Retinal pigment epithelial cell (primary cell): ENCODE measurements around the gene RCAN3.

ENCODE experiments used
- DNase-seq: peaks from one replicate; pipeline ENCODE4 v3.0.0-alpha.2; 2010; ENCODE audit warnings: low read depth
- H3K4me3 ChIP-seq: 2 replicates; pipeline ENCODE4 v1.5.1; 2011; ENCODE audit warnings: mild to moderate bottlenecking, low read length, control low read depth, moderate library complexity
- TF ChIP-seq, protein P1 (sequence below): conservative IDR thresholded peaks from 2 replicates; pipeline ENCODE4 v1.5.1; 2011; ENCODE audit warnings: low read depth, low read length, control low read depth, inconsistent platforms

The RCAN3 gene

DNA sequence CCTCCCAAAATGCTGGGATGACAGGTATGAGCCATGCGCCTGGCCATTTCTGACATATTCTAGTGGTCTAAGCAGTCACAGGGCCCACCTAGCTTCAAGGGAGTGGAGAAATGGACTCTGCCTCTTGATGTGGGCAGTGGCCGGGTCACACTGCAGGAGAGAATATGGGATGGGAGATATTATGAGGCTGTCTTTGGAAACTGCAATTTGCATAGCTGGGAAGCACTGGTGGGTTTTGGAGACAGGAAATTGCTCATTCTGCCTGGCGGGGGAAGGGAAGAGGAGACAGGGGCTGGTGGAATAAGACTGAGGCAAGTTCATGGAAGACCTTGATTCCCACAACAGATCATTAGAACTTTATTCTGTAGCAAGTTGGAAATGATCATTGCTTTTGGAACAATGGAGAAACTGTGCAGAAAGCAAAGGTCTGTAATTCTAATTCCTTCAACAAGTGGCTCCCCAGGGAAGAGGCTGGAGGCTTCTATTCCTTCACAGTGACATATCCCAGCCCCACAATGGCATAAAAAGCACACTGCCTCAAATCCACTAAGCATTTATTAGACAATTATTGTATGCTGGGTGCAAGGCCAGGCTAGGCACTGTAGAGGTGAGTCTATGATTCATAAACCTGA, 63.7 kb downstream of the RCAN3 start:
- TF ChIP-seq, protein P1, sequence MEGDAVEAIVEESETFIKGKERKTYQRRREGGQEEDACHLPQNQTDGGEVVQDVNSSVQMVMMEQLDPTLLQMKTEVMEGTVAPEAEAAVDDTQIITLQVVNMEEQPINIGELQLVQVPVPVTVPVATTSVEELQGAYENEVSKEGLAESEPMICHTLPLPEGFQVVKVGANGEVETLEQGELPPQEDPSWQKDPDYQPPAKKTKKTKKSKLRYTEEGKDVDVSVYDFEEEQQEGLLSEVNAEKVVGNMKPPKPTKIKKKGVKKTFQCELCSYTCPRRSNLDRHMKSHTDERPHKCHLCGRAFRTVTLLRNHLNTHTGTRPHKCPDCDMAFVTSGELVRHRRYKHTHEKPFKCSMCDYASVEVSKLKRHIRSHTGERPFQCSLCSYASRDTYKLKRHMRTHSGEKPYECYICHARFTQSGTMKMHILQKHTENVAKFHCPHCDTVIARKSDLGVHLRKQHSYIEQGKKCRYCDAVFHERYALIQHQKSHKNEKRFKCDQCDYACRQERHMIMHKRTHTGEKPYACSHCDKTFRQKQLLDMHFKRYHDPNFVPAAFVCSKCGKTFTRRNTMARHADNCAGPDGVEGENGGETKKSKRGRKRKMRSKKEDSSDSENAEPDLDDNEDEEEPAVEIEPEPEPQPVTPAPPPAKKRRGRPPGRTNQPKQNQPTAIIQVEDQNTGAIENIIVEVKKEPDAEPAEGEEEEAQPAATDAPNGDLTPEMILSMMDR, result no peak
- no peak for DNase-seq
- no peak overlapping the region for H3K4me3 ChIP-seq

DNA sequence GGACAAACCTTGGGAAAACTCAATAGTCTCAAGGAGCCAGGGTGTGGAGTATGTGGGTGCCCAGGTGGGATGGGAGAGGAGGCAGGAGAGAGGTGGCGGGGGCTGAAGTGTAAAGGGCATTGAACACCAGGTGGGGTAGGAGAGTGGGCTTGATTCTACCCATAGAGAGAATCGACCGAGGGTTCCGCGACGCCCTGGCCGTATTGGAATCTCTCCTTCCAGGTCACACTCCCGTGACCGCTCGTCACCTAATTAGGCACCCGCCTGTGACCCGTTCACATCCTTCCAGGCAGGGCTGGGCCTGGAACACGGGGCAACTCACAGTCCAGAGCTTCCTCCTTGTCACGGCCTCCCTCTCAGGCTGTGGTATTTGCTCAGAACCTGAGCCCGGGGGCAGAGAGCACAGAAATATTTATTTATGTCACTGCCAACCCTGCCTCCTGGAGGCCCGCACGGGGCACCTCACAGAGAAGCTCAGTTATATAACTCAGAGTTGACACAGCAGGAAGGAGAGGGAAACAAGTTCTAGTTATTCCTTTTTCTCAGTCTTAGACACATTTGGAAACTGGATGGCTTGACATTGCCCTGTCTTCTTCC, 65.3 kb downstream of the RCAN3 start:
- no peak for DNase-seq
- TF ChIP-seq, protein P1, result peak; percentile 19
- no peak overlapping the region for H3K4me3 ChIP-seq

DNA sequence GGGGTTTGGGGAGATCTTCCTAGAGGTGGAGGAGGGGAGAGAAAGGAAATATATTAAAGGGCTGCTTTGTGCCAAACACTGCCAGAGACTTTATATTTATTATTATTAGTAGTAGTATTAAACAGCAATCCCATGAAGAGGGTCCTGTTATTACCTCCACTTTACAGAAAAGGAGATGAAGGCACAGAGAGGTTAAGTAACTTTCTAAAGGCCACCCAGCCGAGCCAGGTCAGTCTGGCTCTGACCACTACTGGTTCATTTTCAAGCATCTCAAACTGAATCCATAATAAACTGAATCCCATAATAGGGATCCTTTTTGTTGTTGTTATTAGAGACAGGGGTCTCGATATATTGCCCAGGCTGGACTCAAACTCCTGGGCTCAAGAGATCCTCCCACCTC, 65.8 kb downstream of the RCAN3 start:
- no peak for DNase-seq
- no peak overlapping the region for H3K4me3 ChIP-seq
- TF ChIP-seq, protein P1, result no peak

DNA sequence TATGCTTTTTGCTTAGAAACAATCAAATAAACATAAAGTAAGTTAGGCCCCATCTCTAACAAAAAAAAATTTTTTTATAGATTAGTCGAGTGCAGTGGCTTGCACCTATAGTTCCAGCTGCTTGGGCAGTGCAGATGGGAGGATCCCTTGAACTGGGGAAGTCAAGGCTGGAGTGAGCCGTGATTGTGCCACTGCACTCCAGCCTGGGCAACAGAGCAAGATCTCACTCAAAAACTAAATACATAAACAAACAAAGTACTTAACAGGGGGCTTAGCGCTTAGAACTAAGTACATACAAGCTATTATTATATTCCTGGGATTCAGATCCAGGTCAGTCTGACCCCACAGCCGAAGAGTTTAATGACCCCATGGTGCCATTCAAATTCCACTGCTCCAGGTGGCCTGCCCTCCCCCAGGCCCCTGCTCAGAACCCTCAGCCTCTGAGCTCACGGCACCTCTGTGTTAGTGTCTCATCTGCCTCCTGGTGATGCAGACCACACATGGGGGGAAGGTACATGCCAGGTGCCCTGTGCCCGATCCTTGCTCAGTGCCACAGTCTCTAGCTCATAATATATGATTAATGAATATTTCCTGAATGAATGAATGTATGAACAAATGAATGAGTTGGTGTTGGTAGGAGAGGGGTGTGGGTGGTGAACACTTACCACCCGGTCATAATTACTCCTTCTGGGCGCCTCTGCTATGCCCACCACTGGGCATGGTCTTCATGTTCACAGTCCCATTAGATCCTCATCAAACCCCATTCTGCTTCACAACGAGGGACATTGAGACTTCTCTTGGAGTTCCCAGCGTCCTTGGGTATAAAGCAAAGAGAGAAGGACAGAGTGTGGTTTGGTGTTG, 67.9 kb downstream of the RCAN3 start:
- DNase-seq, result no peak
- TF ChIP-seq, protein P1, result no peak
- H3K4me3 ChIP-seq, result no peak overlapping the region

DNA sequence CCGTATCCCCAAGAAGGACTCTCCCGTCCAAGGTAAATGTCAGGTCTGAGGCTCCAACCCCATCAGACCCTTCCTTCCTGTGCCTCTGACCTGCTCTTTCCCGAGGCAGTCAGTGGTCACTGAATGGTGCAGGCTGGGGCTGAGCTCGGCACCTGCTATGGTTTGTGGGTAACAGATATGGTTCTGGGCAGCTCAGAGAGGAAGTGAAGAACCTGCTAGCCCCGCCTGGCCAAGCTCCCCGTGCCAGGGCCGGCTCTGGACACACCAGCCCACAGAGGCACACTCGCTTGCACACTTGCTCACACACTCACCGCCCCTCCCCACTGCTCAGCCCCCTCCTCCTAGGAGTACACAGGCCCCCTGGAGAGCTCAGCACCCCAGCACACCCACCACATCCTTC, 69.7 kb downstream of the RCAN3 start:
- no peak overlapping the region for H3K4me3 ChIP-seq
- TF ChIP-seq, protein P1, result no peak
- no peak for DNase-seq

DNA sequence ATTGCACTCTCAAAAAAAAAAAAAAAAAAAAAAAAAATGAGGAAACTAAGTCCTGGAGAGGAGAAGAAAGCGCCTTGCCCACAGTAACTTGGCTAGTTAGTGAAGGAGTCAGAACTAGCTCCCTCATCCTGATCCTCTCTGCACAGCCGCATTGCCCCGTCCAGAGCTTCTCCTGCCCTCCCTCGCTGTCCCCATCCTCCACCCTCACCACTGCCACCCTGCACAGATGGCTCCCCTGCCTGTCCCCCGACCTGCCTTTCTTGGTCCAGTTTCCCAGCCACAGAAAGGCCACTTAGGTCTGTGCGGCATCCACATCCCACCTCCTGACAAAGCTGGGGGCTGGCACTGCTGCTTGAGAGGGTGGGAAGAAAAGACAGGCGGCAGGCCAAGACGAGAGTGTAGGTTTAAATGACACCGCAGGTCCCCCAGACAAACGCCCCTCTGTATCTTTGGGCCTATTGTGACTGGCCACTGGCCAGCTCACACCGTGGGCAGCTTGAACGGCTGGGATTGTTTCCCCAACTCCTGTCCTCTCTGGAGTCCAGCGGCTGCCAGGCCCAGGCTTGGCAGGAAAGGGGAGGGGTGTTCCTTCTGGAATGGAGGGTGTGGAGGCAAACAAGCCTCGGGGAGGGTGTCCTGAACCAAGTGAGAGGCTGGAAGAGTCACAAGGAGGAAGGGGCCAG, 73.4 kb downstream of the RCAN3 start:
- TF ChIP-seq, protein P1, result no peak
- no peak for DNase-seq
- H3K4me3 ChIP-seq, result no peak overlapping the region
